Activated B cell treated with CpG ODN at 0.5 μM for 24 hours (primary cell): ENCODE results near the gene C6orf89. TPM values are rescaled to one million over a fixed set of nuclear protein-coding genes. Genes with fewer than 3 reads are reported as not detected.

Experiments used
- ATAC-seq: fragments of 200-7000 bp; cut with Tn5 transposase; one replicate; pipeline ENCODE4 v1.10.0; 2021; ENCODE audit warnings: low read depth, mild to moderate bottlenecking, moderate library complexity
- CTCF ChIA-PET: fragments of 350-600 bp; sonication (Branson Sonifier 250); formaldehyde crosslinking; loops from one replicate; lab custom pipeline; 2021; ENCODE audit warnings: antibody characterized with exemption; lab: Charles Lee
- POLR2A ChIA-PET: fragments of 350-600 bp; sonication (Branson Sonifier 250); formaldehyde crosslinking; loops from one replicate; lab custom pipeline; 2021; ENCODE audit warnings: antibody characterized with exemption; lab: Charles Lee
- DNase-seq: peaks from one replicate; pipeline ENCODE4 v3.0.0; 2022
- H3K27ac Mint-ChIP-seq: one replicate; pipeline ENCODE4 v1.8.0; 2020; ENCODE audit warnings: mixed read lengths
- H3K27me3 Mint-ChIP-seq: one replicate; pipeline ENCODE4 v1.8.0; 2021; ENCODE audit warnings: mixed read lengths
- H3K36me3 Mint-ChIP-seq: one replicate; pipeline ENCODE4 v1.8.0; 2021; ENCODE audit warnings: low read depth, mixed read lengths
- H3K4me1 Mint-ChIP-seq: one replicate; pipeline ENCODE4 v1.8.0; 2021; ENCODE audit warnings: mixed read lengths
- H3K4me3 Mint-ChIP-seq: one replicate; pipeline ENCODE4 v1.8.0; 2020; ENCODE audit warnings: mild to moderate bottlenecking, mixed read lengths
- H3K9me3 Mint-ChIP-seq: one replicate; pipeline ENCODE4 v1.8.0; 2020; ENCODE audit warnings: mixed read lengths
- CTCF ChIP-seq: fragments of 200-600 bp; IDR thresholded peaks from one replicate; pipeline ENCODE4 v1.8.0; 2022; ENCODE audit warnings: antibody characterized with exemption, mild to moderate bottlenecking
- intact Hi-C: fragments of 100-400 bp; cut with micrococcal nuclease; formaldehyde crosslinking; loops from one replicate; pipeline ENCODE4 v1.15.1; 2024
- total RNA-seq: library from RNA; stranded (reverse); gene quantifications from 2 replicates; pipeline ENCODE4 v1.2.3, GENCODE V29; 2022

C6orf89 gene
- total RNA-seq, 1 donor from 2014 or later, result 30.3 TPM

- ChIA-PET CTCF (interaction anchor here (1.6 kb wide), 1 partner anchor 42 kb away, joined by 5 read pairs; no protein-coding TSS in a partner anchor), POLR2A (interaction anchor here (1.0 to 2.7 kb wide), 3 partner anchors 22 to 43 kb away, joined by 3 to 11 read pairs (median 4); partner anchors contain the start of gene MTCH1)
- intact Hi-C loops, result loop anchor here (5.0 kb wide), 1 partner anchor 77 kb away; the partner anchor contains the start of gene C6orf89
- H3K4me1 Mint-ChIP-seq, result peaks cover 30% of the 10 kb centered on the region
- DNase-seq, result no peak
- no peaks in the 10 kb centered on the region for H3K27me3 Mint-ChIP-seq
- peaks cover 29% of the 10 kb centered on the region for H3K36me3 Mint-ChIP-seq
- no peak overlapping the region for H3K27ac Mint-ChIP-seq
- H3K9me3 Mint-ChIP-seq, result no peaks in the 10 kb centered on the region
- H3K4me3 Mint-ChIP-seq, result no peak overlapping the region
- TF ChIP-seq CTCF, result no peak
- no peak for ATAC-seq
These were observed 78.6 kb downstream of the C6orf89 start for GRCh38 chr6:36964349-36964748.

GRCh38 chr6:36964908-36965307, 79.2 kb downstream of the C6orf89 start:
- Mint-ChIP-seq H3K9me3 (no peaks in the 10 kb centered on the region), H3K36me3 (peaks cover 35% of the 10 kb centered on the region), H3K27me3 (no peaks in the 10 kb centered on the region), H3K4me3 (no peak overlapping the region), H3K4me1 (peaks cover 30% of the 10 kb centered on the region), H3K27ac (no peak overlapping the region)
- intact Hi-C loops, result loop anchor here (5.0 kb wide), 1 partner anchor 78 kb away; the partner anchor contains the start of gene C6orf89
- ATAC-seq (no peak), DNase-seq (no peak)
- no peak for TF ChIP-seq CTCF
- ChIA-PET POLR2A (interaction anchor here (1.6 to 2.7 kb wide), 2 partner anchors 21 to 42 kb away, joined by 3 to 11 read pairs; partner anchors contain the start of gene MTCH1), CTCF (interaction anchor here (1.3 kb wide), 1 partner anchor 80 kb away, joined by 3 read pairs; the partner anchor contains the start of gene C6orf89)

- TF ChIP-seq CTCF, result no peak
- Mint-ChIP-seq H3K4me3 (no peak overlapping the region), H3K9me3 (no peaks in the 10 kb centered on the region), H3K27me3 (no peaks in the 10 kb centered on the region), H3K36me3 (peaks cover 59% of the 10 kb centered on the region), H3K4me1 (peaks cover 27% of the 10 kb centered on the region), H3K27ac (peak overlapping the region; percentile 61)
- intact Hi-C loops, result no loop called here
- no peak for DNase-seq
- no peak for ATAC-seq
- ChIA-PET CTCF (no interaction called here), POLR2A (no interaction called here)
These were observed 81.5 kb downstream of the C6orf89 start for GRCh38 chr6:36967301-36967700.

GRCh38 chr6:36967757-36968156, 82.0 kb downstream of the C6orf89 start:
- ATAC-seq (no peak), DNase-seq (no peak)
- POLR2A ChIA-PET, result no interaction called here
- H3K4me3 Mint-ChIP-seq, result no peak overlapping the region
- peaks cover 24% of the 10 kb centered on the region for H3K4me1 Mint-ChIP-seq
- CTCF ChIA-PET, result no interaction called here
- peaks cover 63% of the 10 kb centered on the region for H3K36me3 Mint-ChIP-seq
- no peaks in the 10 kb centered on the region for H3K27me3 Mint-ChIP-seq
- TF ChIP-seq CTCF, result no peak
- intact Hi-C loops, result no loop called here
- H3K27ac Mint-ChIP-seq, result no peak overlapping the region
- H3K9me3 Mint-ChIP-seq, result no peaks in the 10 kb centered on the region

GRCh38 chr6:36968266-36968977, 82.7 kb downstream of the C6orf89 start:
- Mint-ChIP-seq H3K9me3 (no peaks in the 10 kb centered on the region), H3K4me1 (peaks cover 17% of the 10 kb centered on the region), H3K4me3 (no peak overlapping the region), H3K27me3 (no peaks in the 10 kb centered on the region), H3K27ac (no peak overlapping the region), H3K36me3 (peaks cover 69% of the 10 kb centered on the region)
- ChIA-PET POLR2A (interaction anchor here (1.0 kb wide), 1 partner anchor 37 kb away, joined by 3 read pairs; the partner anchor contains the start of gene FGD2), CTCF (no interaction called here)
- TF ChIP-seq CTCF, result no peak
- intact Hi-C loops, result no loop called here
- ATAC-seq (no peak), DNase-seq (no peak)
